HepG2 (cell line): ENCODE data around the gene SOST. TPM values are rescaled to one million over a fixed set of nuclear protein-coding genes. Genes with fewer than 3 reads are reported as not detected.

Experiments used
- AGO1 ChIP-seq: fragments of 200-400 bp; formaldehyde crosslinking; IDR thresholded peaks from 2 replicates; pipeline ENCODE4 v1.6.1; 2017; ENCODE audit warnings: mild to moderate bottlenecking, low read depth, low read length, moderate library complexity; ENCODE audit not compliant: poor library complexity, severe bottlenecking
- HNRNPLL ChIP-seq: fragments of 200-400 bp; formaldehyde crosslinking; IDR thresholded peaks from 2 replicates; pipeline ENCODE4 v1.6.1; 2017; ENCODE audit warnings: mild to moderate bottlenecking, low read depth, low read length; ENCODE audit not compliant: poor library complexity, severe bottlenecking
- KAT8 ChIP-seq: IDR thresholded peaks from 2 replicates; pipeline ENCODE4 v1.6.1; 2016; ENCODE audit warnings: missing genetic modification reagents, missing compliant biosample characterization
- KDM4B ChIP-seq: sonication (generic); formaldehyde crosslinking; IDR thresholded peaks from 2 replicates; pipeline ENCODE4 v1.4.0; 2020; ENCODE audit warnings: missing genetic modification reagents
- MIER3 ChIP-seq: IDR thresholded peaks from 2 replicates; pipeline ENCODE4 v1.6.1; 2016; ENCODE audit warnings: missing compliant biosample characterization, borderline replicate concordance
- MXD3 ChIP-seq: IDR thresholded peaks from 2 replicates; pipeline ENCODE4 v1.6.1; 2016; ENCODE audit warnings: mild to moderate bottlenecking, missing biosample characterization, missing genetic modification reagents
- PITX1 ChIP-seq: sonication (generic); formaldehyde crosslinking; IDR thresholded peaks from 2 replicates; pipeline ENCODE4 v1.5.1; 2020; ENCODE audit warnings: mild to moderate bottlenecking, missing genetic modification reagents
- SMAD9 ChIP-seq: sonication (generic); formaldehyde crosslinking; IDR thresholded peaks from 2 replicates; pipeline ENCODE4 v1.5.1; 2020; ENCODE audit warnings: mild to moderate bottlenecking, missing genetic modification reagents
- TCF12 ChIP-seq, 2 experiments: fragments of 450-650 bp in 1 of 2; sonication (generic) in 1 of 2; formaldehyde crosslinking in 1 of 2; IDR thresholded peaks; 2 replicates each; pipeline versions ENCODE4 v1.6.1 to v1.8.0; 2017 to 2022; ENCODE audit warnings: antibody characterized with exemption in 1 of 2, mild to moderate bottlenecking in 1 of 2, missing genetic modification reagents in 1 of 2, moderate library complexity in 1 of 2
- THAP11 ChIP-seq: IDR thresholded peaks from 2 replicates; pipeline ENCODE4 v1.6.1; 2016; ENCODE audit warnings: missing biosample characterization, missing genetic modification reagents
- ZBTB1 ChIP-seq: sonication (generic); formaldehyde crosslinking; IDR thresholded peaks from 2 replicates; pipeline ENCODE4 v1.4.0; 2020; ENCODE audit warnings: missing genetic modification reagents, borderline replicate concordance
- ZBTB33 ChIP-seq: sonication (generic); formaldehyde crosslinking; IDR thresholded peaks from 2 replicates; pipeline ENCODE4 v1.4.0; 2020; ENCODE audit warnings: missing genetic modification reagents
- ZGPAT ChIP-seq: IDR thresholded peaks from 2 replicates; pipeline ENCODE4 v1.6.1; 2016; ENCODE audit warnings: mild to moderate bottlenecking
- ZNF230 ChIP-seq: sonication (generic); formaldehyde crosslinking; IDR thresholded peaks from 2 replicates; pipeline ENCODE4 v1.4.0; 2020; ENCODE audit warnings: mild to moderate bottlenecking, missing genetic modification reagents
- ZNF263 ChIP-seq: sonication (generic); formaldehyde crosslinking; IDR thresholded peaks from 2 replicates; pipeline ENCODE4 v1.4.0; 2020; ENCODE audit warnings: missing genetic modification reagents
- ZNF3 ChIP-seq: IDR thresholded peaks from 2 replicates; pipeline ENCODE4 v1.7.0; 2017; ENCODE audit warnings: inconsistent platforms
- ZNF350 ChIP-seq: sonication (generic); formaldehyde crosslinking; IDR thresholded peaks from 2 replicates; pipeline ENCODE4 v1.4.0; 2020; ENCODE audit warnings: mild to moderate bottlenecking, low read depth, missing genetic modification reagents, borderline replicate concordance
- ZNF552 ChIP-seq: sonication (generic); formaldehyde crosslinking; IDR thresholded peaks from 2 replicates; pipeline ENCODE4 v1.9.0; 2022; ENCODE audit warnings: missing genetic modification reagents, mild to moderate bottlenecking, borderline replicate concordance
- ZNF562 ChIP-seq: sonication (generic); formaldehyde crosslinking; IDR thresholded peaks from 2 replicates; pipeline ENCODE4 v1.8.0; 2022; ENCODE audit warnings: missing genetic modification reagents, borderline replicate concordance
- ZNF569 ChIP-seq: sonication (generic); formaldehyde crosslinking; IDR thresholded peaks from 2 replicates; pipeline ENCODE4 v1.5.0; 2020; ENCODE audit warnings: mild to moderate bottlenecking, missing genetic modification reagents, moderate library complexity, borderline replicate concordance
- ZNF577 ChIP-seq: sonication (generic); formaldehyde crosslinking; IDR thresholded peaks from 2 replicates; pipeline ENCODE4 v1.4.0; 2020; ENCODE audit warnings: mild to moderate bottlenecking, low read depth, missing genetic modification reagents, borderline replicate concordance
- ZNF768 ChIP-seq: sonication (generic); formaldehyde crosslinking; IDR thresholded peaks from 2 replicates; pipeline ENCODE4 v1.4.0; 2020; ENCODE audit warnings: missing genetic modification reagents
- ZNF772 ChIP-seq: sonication (generic); formaldehyde crosslinking; IDR thresholded peaks from 2 replicates; pipeline ENCODE4 v1.5.0; 2020; ENCODE audit warnings: mild to moderate bottlenecking, missing genetic modification reagents
- ZNF773 ChIP-seq: sonication (generic); formaldehyde crosslinking; IDR thresholded peaks from 2 replicates; pipeline ENCODE4 v1.4.0; 2020; ENCODE audit warnings: missing genetic modification reagents, borderline replicate concordance
- ZNF775 ChIP-seq: sonication (generic); formaldehyde crosslinking; IDR thresholded peaks from 2 replicates; pipeline ENCODE4 v1.4.0; 2020; ENCODE audit warnings: missing genetic modification reagents, mild to moderate bottlenecking, moderate library complexity, borderline replicate concordance
- ZNF816 ChIP-seq: sonication (generic); formaldehyde crosslinking; IDR thresholded peaks from 2 replicates; pipeline ENCODE4 v1.8.0; 2022; ENCODE audit warnings: missing genetic modification reagents, mild to moderate bottlenecking, borderline replicate concordance
- polyA plus RNA-seq, 8 experiments: library from polyadenylated mRNA; depleted of rRNA in 3 of 8; stranded (reverse) in 7 of 8; unstranded in 1 of 8; fragments of >200 nt; fragmentation: Illumina TruSeq in 4 of 8; extraction: Trizol in 4 of 8; gene quantifications; 2 replicates each; pipeline versions ENCODE4 v1.2.1 to v1.2.3, GENCODE V29; 2011 to 2016; ENCODE audit warnings: low read depth in 4 of 8, missing spikeins in 1 of 8, mixed read lengths in 1 of 8; ENCODE audit not compliant: insufficient read depth in 1 of 8
- total RNA-seq, 5 experiments: library from RNA; depleted of rRNA; stranded (reverse); fragments of >200 nt; fragmentation: Illumina TruSeq; extraction: Trizol; gene quantifications; 2 replicates each; pipeline ENCODE4 v1.2.3, GENCODE V29; 2016; ENCODE audit warnings: low read depth in 1 of 5

The SOST gene
- total and polyA plus RNA-seq, 2 of the 13 experiments (the other 11 are each of a cell fraction or from before 2014, with no cell fraction given): not detected

- TF ChIP-seq ZNF552 (peak; percentile 79; the same call in 1 of the 2 replicates), ZNF569 (CRISPR knock-in tag) (no peak), ZNF230 (CRISPR knock-in tag) (peak; percentile 87), ZNF263 (CRISPR knock-in tag) (no peak), TCF12 (IDR thresholded peaks at IDR 0.05) (no peak), TCF12 (CRISPR knock-in tag; IDR thresholded peaks at IDR 0.05) (no peak), ZNF816 (CRISPR knock-in tag) (no peak), KAT8 (peak; percentile 80), THAP11 (peak; percentile 85), HNRNPLL (peak; percentile 76), ZBTB33 (no peak), KDM4B (CRISPR knock-in tag) (peak; percentile 56; the same call in 1 of the 2 replicates), ZNF773 (CRISPR knock-in tag) (no peak), ZNF577 (no peak), ZBTB1 (CRISPR knock-in tag) (no peak), SMAD9 (CRISPR knock-in tag) (no peak; the same call in 1 of the 2 replicates), ZNF3 (CRISPR knock-in tag) (no peak), AGO1 (no peak), ZNF562 (CRISPR knock-in tag) (no peak), ZNF775 (CRISPR knock-in tag) (0 out of 2 replicates have a peak, but pooled peaks have one; percentile 45), MIER3 (CRISPR knock-in tag) (no peak), ZNF768 (peak; percentile 84; the same call in 1 of the 2 replicates), ZGPAT (CRISPR knock-in tag) (peak; percentile 88), PITX1 (CRISPR knock-in tag) (peak; percentile 66; the same call in 1 of the 2 replicates), ZNF350 (CRISPR knock-in tag) (peak; percentile 75; the same call in 1 of the 2 replicates), MXD3 (peak; percentile 38; the same call in 1 of the 2 replicates), ZNF772 (CRISPR knock-in tag) (0 out of 2 replicates have a peak, but pooled peaks have one; percentile 37)
These were observed 38.1 kb downstream of the SOST start (continued) for GRCh38 chr17:43720311-43721060.
